ENCODE data around the gene APC.

Gene APC

DNA sequence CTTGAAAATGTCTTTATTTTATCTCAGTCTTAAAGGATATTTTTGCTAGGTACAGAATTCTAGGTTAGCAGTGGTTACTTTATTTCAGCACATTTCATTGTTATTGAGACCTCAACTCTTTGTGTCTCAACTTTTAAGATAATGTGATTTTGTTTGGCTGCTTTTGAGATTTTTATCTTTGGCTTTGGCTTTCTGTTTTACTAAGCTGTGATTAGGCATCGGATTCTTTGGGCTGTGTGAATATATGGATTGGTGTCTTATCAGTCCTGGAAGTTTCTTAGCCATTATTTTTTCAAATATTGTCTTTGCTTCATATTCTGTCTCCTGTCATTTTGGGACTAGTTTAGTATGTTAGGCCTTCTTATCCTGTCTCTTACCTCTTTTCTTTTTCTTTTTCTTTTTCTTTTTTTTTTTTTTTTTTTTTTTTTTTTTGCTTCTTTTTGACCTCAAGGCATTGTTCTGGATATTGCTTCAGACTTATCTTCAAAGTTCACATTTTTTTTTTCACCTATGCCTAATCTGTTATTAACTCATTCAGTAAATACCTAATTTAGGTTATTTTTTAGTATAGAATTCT lies 20.1 kb upstream of the APC start:
- DNase-seq = no peak

DNA sequence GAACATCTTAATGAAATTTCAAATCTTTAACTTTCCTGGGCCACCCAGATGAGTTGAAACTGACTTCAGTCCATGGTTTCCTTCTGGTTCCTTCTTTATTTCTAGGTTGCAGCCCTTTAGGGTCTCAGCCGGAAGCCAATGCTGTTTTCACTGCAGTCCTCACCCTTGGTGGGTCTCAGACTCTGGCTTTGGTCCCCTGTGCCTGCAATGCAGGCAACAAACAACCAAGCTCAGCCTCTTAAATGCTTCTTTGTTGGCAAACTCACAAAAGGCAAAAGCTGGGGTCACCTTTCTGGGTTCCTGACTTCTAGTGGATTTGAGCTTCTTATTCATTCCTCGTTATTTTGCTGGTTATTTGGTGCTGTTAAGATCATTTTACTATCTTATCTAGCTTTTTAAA lies 19.3 kb upstream of the APC start:
- no peak for DNase-seq

DNA sequence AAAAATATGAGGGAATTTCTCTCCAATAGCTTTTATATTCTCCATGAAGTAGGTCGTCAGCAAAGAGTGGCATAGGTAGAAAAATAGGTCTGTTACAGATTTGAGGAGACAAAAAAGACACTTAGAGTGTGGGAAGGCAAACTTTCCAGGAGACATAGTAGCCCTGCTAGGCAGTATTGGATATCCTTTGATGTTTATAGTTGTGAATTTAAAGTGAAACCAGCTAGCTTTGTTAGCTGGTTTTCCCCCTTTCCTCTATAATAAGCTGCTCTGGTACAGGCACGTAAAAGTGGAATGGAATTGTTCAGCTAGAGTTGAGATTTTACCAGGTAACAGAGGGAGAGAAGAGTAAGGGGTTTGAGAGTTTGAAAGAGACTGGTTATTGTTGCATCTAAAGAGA lies 17.1 kb upstream of the APC start:
- no peak for DNase-seq

DNA sequence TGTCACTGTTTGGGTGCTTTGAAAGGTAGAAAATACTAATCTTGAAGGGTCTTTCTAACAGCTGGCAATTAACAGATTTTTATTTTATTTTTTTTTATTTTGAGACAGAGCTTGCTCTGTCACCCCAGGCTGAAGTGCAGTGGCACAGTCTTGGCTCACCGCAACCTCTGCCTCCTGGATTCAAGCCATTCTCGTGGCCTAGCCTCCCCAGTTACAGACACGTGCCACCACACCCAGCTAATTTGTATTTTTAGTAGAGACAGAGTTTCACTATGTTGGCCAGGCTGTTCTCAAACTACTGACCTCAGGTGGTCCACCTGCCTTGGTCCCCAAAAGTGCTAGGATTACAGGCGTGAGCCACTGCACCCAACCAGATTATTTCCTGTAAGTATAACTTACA lies 12.8 kb upstream of the APC start:
- no peak for DNase-seq

DNA sequence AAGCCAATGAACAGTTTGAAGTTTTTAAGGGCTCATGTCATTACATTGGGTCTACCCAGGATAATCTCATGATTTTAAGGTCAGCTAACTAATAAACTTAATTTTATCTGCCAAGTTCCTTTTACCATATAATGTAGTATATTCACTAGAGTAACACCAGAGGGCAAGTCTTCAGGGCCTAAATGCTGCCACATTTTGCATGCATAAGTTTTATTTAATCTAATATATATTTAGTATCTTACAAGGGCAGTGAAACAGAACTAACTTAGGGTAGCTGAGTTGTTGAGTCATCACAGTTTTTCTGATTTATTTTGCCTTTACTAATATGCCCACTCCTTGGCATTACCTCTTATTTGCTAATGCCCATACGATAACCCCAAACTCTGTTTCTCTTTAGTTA lies 8.1 kb upstream of the APC start:
- DNase-seq = no peak

DNA sequence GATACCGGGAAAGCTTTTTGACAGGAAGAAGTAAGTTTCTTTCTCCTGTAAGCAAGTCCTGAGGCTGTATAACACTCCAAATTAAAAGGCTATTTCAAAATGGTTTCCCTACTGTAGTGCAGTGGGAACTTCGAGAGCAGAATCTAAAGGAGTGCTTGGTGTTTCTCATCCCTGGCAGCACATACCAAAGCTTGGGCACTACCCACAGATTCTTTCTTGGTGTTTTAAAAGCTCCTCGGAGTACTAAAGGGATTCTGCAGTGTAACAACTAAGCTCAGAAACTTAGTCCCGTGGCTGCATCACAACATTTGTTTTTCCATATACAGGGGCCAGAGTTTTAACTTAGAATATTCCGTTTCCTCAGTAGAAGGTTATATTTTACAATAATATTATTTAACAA lies 5.6 kb upstream of the APC start:
- no peak for DNase-seq

DNA sequence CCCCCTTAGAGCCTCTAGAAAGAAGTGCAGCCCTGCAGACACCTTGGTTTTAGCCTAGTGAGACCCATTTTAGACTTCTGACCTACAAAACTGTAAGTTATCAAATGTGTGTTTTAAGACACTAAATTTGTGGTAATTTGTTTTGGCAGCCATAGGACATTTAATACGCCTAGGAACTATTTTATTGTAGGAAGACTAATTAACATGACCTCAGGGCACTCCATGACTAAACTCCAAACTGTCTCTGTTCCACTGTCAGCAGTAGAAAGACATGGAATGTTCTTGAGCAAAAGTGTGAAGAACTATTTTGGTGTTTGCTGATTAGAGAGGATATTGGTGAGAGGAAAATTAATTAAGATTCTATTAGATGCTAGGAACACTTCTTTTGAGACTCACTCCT lies 4.1 kb upstream of the APC start:
- DNase-seq = no peak

DNA sequence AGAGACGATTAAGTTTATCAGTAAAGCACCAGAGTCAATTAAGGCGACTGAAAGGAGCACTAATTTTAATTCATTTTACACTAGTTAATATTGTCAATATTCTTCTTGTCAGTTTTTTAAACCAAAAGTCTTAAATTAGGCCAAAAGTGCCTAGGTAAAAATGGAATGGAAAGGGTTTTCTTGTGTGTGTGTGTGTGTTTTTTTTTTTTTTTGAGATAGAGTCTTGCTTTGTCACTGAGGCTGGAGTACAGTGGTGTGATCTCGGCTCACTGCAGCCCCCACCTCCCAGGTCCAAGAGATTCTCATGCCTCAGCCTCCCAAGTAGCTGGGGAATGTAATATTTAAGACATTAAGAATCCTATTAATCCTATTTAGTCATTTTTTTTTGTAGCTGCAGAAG lies 3.1 kb upstream of the APC start:
- no peak for DNase-seq

DNA sequence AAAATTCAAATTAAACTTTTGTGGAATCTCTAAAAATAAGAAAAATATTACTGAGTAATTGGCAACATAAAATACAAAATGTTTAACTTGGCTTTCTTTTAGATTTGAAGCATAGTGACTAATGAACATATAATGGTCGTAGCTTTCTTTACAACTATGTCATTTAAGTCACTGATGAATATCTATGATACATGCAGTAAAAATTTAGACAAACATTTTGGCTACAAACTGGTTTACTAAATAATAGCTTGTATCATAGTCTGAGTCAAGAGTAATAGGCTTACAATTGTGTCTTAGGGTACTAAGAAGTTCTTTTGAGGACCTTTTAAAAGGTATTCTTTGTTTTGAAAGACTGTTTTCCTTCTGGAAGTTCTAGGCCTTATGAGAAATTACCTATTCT lies 2.0 kb upstream of the APC start:
- no peak for DNase-seq

DNA sequence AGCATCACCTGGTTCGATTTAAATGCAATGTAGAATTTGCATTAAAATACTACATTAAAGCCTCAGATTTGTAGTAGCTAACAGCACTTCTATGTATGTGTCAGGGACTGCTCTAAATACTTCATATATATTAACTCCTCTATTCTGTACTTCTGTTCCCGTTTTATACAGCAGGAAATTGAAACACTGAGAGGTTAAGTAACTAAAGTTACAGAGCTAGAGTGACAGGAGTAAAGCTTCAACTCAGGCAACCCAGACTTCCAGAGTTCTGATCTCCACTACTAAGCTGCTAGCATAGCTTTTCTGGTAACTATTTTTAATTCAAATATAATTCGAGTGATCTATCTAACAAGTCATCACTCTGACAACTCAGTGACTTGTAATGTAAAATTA lies 619 bp upstream of the APC start:
- no peak for DNase-seq

DNA sequence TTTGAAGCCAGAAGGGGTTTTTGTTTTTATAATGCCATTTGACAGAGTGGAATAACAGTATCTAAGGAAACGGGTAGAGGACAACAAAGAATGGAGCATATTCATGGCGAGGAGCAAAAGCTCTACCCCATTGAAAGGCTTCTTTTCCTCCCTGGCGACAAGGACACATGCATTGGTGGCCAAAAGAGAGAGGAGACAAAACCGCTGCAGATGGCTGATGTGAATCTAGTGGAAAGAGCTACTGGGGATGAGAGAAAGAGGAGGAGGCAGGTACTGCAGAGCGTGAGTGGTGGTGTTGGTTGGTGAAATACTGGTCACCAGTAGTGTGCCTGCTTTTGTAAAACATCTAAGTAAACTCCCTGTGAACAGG lies 491 bp downstream of the APC start:
- no peak for DNase-seq

DNA sequence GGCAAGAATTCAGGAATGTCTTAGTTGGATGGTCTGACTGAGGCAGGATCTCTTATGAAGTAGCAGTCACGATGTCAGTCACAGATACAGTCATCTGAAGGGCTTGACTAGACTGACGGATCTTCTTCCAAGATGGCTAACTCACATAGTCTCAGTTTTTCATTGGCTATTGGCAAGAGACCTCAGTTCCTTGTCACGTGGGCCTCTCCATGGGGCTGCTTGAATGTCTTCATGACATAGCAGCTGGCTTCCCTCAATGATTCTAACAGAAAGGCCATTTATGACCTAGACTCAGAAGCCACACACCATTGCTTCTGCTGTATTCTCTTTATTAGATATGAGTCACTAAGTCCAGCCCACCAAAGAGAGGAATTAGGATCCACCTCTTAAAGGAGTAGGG lies 4.7 kb downstream of the APC start:
- DNase-seq = no peak

DNA sequence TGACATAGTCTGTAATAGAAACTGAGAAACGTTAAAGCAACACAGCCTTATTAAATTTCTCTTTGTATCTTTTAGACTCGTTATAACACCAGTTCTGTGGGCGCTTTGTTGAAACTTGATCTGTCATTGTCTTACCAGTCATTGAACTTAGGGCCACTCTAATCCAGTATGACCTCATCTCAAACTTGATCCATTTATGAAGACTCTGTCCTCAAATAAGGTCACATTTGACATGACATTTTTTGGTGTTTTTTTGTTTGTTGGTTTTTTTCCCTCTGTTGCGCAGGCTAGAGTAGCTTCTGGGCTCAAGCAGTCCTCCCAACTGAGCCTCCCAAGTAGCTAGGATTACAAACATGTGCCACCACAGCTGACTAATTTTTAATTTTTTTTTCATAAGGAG lies 5.9 kb downstream of the APC start:
- no peak for DNase-seq

DNA sequence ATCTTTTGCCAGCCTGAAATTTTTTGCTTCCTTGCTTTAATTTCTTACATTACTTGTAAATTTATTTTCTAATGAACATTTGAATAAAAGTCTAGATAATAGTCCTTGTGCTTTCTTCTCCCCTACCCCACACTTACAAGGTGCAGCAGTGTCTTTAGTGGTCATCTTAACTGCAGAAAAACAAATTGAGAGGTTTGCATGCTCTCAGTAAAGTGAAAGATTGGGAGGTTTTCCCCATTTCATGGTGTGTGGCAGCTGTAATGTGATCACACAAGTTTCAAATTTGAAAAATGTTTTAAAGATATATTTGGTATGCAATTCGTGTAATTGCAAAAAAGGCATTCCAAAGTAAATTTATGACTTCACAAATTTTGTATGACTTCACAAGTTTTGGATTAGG lies 14.7 kb downstream of the APC start:
- DNase-seq = no peak

DNA sequence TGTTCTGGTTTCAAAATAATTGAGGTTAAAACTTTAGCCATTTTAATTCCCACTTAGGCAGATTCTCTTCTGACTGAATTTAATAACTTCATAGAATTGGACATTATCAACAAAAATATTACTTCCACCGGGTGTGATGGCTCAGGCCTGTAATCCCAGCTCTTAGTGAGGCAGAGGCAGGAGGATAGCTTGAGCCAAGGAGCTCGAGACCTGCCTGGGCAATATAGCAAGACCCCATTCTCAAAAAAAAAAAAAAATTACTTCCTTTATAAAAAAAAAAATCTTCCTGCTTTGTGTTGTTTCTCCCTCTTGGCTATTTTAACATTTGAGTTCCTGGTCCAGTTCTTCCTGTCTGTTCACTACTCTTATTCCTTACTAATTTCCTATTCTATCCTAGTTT lies 18.0 kb downstream of the APC start:
- DNase-seq = no peak

DNA sequence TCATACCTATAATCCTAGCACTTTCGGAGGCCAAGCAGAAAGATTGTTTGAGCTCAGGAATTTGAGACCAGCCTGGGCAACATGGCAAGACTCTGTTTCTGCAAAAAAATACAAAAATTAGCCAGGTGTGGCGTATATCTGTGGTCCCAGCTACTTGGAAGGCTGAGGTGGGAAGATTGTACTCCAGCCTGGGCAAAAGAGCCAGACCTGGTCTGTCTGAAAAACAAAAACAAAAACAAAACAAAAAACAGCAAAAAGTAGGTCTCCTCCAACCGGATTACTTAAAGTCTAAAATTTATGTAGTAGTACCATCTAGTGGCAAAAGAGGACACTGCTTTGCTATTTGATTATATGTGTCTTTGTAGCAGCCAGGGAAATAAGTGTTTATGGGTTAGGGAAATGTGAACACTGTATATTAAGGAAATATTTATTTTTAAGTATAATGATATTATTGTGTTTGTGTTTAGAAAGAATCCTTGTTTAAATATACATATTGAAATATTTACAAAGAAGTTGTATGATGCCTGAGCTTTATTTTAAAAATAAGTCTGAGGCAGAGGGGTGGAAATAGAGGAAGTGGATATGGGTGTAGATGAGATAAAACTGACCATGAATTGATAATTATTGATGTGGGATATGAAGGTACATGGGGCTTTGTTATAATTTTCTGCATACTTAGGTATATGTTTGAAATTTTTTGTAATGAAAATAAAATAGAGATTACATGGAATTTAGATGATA lies 20.0 kb downstream of the APC start:
- DNase-seq = no peak

DNA sequence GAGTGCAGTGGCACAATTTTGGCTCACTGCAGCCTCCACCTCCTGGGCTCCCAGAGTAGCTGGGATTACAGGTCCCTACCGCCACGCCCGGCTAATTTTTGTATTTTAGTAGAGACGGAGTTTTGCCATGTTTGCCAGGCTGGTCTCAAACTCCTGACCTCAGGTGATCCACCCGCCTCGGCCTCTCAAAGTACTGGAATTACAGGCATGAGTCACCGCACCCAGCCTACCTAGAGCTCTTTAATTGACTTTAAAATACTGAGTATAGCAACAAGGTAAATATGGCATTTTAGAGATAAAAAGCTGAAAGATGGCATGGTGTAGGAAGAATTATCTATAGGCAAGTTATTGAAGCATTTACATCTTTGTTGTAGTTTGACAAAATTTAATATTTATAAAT lies 21.0 kb downstream of the APC start:
- no peak for DNase-seq

DNA sequence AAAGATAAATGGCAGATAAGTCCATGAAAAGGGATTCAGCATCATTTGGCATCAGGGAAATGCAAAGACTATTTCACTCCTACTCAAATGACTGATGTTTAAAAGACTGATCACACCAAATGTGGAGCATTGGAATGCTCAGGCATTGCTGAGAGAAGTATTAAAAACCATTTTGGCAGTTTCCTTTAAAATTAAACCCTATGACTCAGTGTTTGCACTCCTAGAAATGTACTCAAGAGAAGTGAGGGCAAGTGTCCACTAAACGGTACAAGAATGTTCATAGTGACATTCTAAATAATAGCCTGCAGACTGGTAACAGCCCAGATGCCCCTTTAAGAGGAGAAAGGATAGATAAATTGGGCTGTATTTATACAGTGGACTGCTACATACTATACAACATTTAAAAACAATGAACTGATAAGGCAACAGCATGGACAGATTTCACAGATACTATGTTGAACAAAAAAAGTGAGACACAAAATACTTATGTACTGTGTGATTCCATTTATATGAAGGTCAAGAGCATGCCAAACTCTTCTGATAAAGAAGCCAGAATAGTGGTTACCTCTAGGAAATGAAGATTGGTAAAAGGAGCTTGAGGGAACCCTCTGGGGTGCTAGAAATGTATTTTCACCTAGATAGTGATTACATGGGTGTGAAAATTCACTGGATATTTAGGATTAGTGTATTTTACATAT lies 24.6 kb downstream of the APC start:
- no peak for DNase-seq

DNA sequence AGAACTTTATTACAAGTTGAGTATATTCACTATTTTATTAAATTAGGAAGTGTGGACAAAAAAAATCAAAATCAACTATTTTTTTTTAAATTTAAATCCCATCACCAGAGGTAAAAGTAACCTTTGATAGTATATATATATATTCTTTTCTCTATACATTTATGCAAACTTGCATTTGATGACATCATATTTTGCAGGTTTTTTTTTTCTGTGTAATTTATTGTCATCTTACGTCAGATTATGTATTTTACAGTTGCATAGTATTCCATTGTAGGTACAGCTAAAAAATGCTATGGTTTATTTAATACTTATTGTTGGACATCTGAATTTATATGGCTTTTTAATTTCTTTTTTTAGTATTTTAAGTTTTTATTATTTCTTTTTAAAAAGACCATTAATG lies 25.5 kb downstream of the APC start:
- no peak for DNase-seq

DNA sequence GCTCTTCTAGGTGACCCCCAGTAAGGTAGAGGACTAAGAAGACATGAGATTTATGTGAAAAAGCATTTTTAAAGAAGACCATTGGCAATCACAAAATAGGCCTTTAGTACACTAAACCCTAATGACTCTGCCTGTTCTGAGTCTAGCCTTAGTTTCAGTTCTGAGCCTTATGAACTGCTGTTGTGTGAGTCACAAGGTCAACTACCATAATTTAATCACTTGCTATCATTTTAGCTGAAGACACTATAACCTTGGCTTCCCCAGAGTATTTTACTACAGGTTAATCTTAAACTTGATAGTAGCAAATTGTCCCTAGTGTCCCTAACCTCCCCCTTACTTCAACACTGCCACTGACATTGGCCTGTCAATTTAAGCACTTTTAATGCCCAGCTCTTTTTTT lies 34.4 kb downstream of the APC start:
- no peak for DNase-seq

DNA sequence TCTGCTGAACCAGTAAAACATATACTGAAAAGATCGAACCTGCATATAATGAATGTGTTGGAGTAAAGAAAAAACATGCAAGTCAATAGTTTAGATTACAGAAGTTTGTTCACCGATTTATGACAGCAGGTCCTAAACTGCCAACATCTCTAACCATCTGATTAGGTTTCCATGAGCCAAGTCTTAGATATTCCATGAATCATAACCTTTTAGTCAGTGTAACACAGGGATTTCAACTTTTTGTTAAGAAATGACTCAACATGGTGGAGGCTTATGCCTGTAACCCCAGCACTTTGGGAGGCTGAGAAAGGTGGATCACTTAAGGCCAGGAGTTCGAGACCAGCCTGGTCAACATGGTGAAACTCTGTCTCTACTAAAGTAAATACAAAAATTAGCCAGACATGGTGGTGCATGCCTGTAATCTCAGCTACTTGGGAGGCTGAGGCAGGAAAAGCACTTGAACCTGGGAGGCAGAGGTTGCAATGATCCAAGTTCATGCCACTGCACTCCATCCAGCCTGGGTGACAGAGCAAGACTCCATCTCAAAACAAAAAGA lies 38.7 kb downstream of the APC start:
- no peak for DNase-seq

DNA sequence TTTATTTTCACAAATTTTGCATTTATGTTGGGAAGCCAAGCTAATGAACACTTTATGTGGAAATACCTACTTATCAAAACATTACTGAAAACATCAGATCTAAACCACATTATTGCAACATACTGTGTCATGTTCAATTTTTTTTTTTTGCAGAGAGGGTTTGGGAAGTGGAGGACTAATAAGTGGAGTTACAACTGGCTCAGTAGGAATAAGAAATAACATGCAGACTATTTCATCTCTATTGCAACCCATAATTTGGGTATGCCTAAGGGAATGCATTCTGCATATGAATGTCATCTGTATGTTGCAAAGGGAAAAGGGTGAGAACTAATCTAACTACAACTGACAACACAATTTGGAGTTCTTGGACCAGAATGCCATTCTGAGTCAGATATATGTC lies 41.8 kb downstream of the APC start:
- DNase-seq = no peak

DNA sequence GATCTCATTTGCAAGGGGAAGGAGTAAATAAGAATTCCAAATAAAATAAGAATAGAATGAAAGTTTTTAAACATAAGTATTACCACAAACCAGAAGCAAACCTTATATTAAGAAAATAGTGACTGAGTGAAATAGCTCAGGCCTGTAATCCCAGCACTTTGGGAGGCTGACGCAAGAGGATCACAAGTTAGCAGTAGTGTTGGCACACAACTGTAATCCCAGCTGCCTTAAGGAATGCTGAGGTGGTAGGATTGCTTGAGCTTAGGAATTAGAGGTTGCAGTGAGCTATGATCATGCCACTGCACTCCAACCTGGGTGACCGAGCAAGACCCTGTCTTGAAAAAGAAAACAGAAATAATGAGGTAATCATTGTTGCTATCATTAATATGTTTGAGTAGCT lies 47.0 kb downstream of the APC start:
- no peak for DNase-seq

DNA sequence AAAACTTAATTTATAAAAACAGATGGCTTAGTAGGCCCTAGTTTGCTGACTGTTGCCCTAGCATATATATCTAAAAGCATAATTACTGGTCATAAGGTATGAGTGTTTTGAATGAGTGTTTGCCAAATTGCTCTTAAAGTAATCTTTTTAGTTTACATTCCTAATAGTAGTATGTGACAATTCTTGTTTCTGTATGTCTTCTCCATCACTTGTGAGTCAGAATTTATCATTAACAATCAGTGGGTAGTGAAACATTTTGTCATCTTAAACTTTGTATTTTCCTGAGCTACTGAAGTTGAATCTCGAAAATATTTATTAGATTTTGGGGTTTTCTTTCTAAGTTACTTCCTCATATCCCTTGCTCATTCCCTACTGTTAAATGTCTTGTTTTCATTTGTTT lies 49.6 kb downstream of the APC start:
- DNase-seq = no peak

DNA sequence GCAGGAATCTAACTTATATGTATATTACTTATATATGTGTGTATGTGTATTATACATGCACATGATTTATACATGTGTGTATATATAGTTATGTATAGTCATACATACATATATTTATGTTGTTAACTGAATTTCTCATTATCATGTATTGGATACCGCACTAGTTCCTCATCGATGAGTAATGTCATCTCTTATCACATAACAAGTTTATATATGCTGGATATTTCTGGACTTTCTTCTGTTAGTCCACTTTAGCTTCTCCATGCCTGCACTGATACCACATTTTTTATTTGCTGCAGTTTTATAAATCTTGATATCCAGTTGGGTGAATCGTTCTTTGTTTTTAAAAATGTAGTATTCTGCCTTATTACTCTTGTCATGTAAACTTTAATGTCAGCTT lies 50.2 kb downstream of the APC start:
- no peak for DNase-seq

Data from activated CD8-positive, alpha-beta memory T cell treated with anti-CD3 and anti-CD28 coated beads for 24 hours (primary cell).